Stomach (tissue), 9 donors: ENCODE results near the gene PFKFB1. TPM values are rescaled to one million over a fixed set of nuclear protein-coding genes. Genes with fewer than 3 reads are reported as not detected.

Experiments used
- DNase-seq, 2 donors: peaks; one replicate each; pipeline versions ENCODE4 v3.0.0 to v3.0.0-alpha.2; 2013 to 2019
- H3K27ac ChIP-seq, 5 donors: fragments of 200-600 bp in 4 of 5; sonication (generic) in 4 of 5; one replicate each; pipeline ENCODE4 v1.5.1; 2013 to 2019; ENCODE audit warnings: mild to moderate bottlenecking in 1 of 5, moderate library complexity in 1 of 5
- H3K27me3 ChIP-seq, 3 donors: fragments of 200-600 bp; sonication (generic); one replicate each; pipeline ENCODE4 v1.5.1; 2017 to 2019; ENCODE audit warnings: mixed run types in 1 of 3
- H3K36me3 ChIP-seq, 4 donors: fragments of 200-600 bp; sonication (generic); 1 replicate in 3 of 4; 2 replicates in 1 of 4; pipeline ENCODE4 v1.5.1; 2016 to 2019
- H3K4me1 ChIP-seq, 4 donors: fragments of 200-600 bp; sonication (generic); one replicate each; pipeline ENCODE4 v1.5.1; 2016 to 2019
- H3K4me3 ChIP-seq, 4 donors: fragments of 200-600 bp; sonication (generic) in 3 of 4; one replicate each; pipeline ENCODE4 v1.5.1; 2016 to 2019; ENCODE audit warnings: mild to moderate bottlenecking in 1 of 4
- H3K9me3 ChIP-seq, 4 donors: fragments of 200-600 bp; sonication (generic); one replicate each; pipeline ENCODE4 v1.5.1; 2016 to 2019
- CTCF ChIP-seq, 7 experiments: fragments of 450-650 bp in 4 of 7; fragments of 200-600 bp in 3 of 7; sonication (generic) in 3 of 7; IDR thresholded peaks; one replicate each; pipeline ENCODE4 v1.5.1; 2016 to 2019; ENCODE audit warnings: antibody characterized with exemption in 7 of 7, control low read depth in 2 of 7, mild to moderate bottlenecking in 1 of 7
- EP300 ChIP-seq: sonication (generic); formaldehyde crosslinking; IDR thresholded peaks from one replicate; pipeline ENCODE4 v1.6.1; 2017; ENCODE audit warnings: antibody characterized with exemption
- POLR2A ChIP-seq, 4 donors: fragments of 450-650 bp; IDR thresholded peaks; one replicate each; pipeline ENCODE4 v1.6.1; 2016; ENCODE audit warnings: antibody characterized with exemption in 4 of 4, control low read depth in 2 of 4, mild to moderate bottlenecking in 1 of 4, moderate library complexity in 1 of 4
- POLR2AphosphoS5 ChIP-seq, 3 donors: sonication (generic); formaldehyde crosslinking; IDR thresholded peaks; one replicate each; pipeline ENCODE4 v1.6.1; 2016; ENCODE audit warnings: antibody characterized with exemption in 3 of 3
- WGBS, 5 donors: extraction: QIAGEN DNeasy Blood & Tissue Kit in 3 of 5; methylation state at CpG; one replicate each; pipeline versions ENCODE4 v1.1.5 to v1.1.7; 2013 to 2018; 5-methylcytosine and 5-hydroxymethylcytosine counted together
- intact Hi-C: fragments of 100-400 bp; cut with DNase I; formaldehyde crosslinking; loops from one replicate; pipeline ENCODE4 v1.15.1; 2023; ENCODE audit warnings: low total_unique reads
- polyA plus RNA-seq, 3 donors: library from polyadenylated mRNA; stranded (reverse); fragments of 200-250 nt; gene quantifications; one replicate each; pipeline ENCODE4 v1.2.3, GENCODE V29; 2013
- total RNA-seq, 5 donors: library from RNA; depleted of rRNA; stranded (reverse); fragments of >200 nt; gene quantifications; one replicate each; pipeline versions ENCODE4 v1.1.0 to v1.2.3, GENCODE V29; 2014 to 2016
- donor health status: healthy with polysubstance abuse.
- donor health status: Bipolar disorder and iron deficiency.
- donor health status: healthy.

PFKFB1 gene
- total and polyA plus RNA-seq, 8 donors: 0.25 to 2.0 (median 0.57) TPM; not detected in 4

GRCh38 chrX:55004231-55004630 is 10.2 kb upstream of the PFKFB1 start:
- 68 to 94% (median 85%) methylated on average over 1 of the region's 1 CpG; no CpG with 5 or more reads in 1 of the 5 donors for WGBS, 5 donors
- H3K4me3 ChIP-seq: no peak overlapping the region
- no peak overlapping the region for H3K27ac ChIP-seq
- peaks cover 0 to 54% (median 47%) of the 10 kb centered on the region in 4 donors for H3K36me3 ChIP-seq
- TF ChIP-seq CTCF (IDR thresholded peaks at IDR 0.05): no peak
- TF ChIP-seq EP300: no peak
- TF ChIP-seq POLR2A (IDR thresholded peaks at IDR 0.05): no peak
- no peak for TF ChIP-seq POLR2AphosphoS5 (IDR thresholded peaks at IDR 0.05)
- H3K27me3 ChIP-seq: no peaks in the 10 kb centered on the region
- intact Hi-C loops: loop anchor here (5.0 kb wide), 1 partner anchor 207 kb away; the partner anchor contains the start of gene ITIH6
- H3K4me1 ChIP-seq: peaks cover 0 to 32% (median 16%) of the 10 kb centered on the region in 4 donors
- DNase-seq: no peak
- no peaks in the 10 kb centered on the region for H3K9me3 ChIP-seq

GRCh38 chrX:54999717-55000598 is 6.0 kb upstream of the PFKFB1 start, which contains the start of gene APEX2:
Gene APEX2 (plus strand): TSS chrX:55000363. CDS start chrX:55000423, 60 bp downstream.
- intact Hi-C loops: loop anchor here (5.0 kb wide), 1 partner anchor 203 kb away; the partner anchor contains the start of gene ITIH6
- H3K27ac ChIP-seq: peak within 1 kb of the TSS; percentile 79 to 92 (median 89)
- H3K9me3 ChIP-seq: no peaks in the 10 kb centered on the region
- TF ChIP-seq POLR2AphosphoS5 (IDR thresholded peaks at IDR 0.05): peak; percentile 76 to 88 (median 87)
- TF ChIP-seq POLR2A (IDR thresholded peaks at IDR 0.05): peak in 2 of 4 donors; percentile 22 to 31
- no peak for TF ChIP-seq CTCF (IDR thresholded peaks at IDR 0.05)
- no peak for TF ChIP-seq EP300
- peak within 1 kb of the TSS; percentile 51 to 58 (median 54) for H3K4me3 ChIP-seq
- WGBS, 5 donors: 0 to 35% (median 14%) methylated on average over 25 to 55 of the region's 55 CpGs
- DNase-seq: peak; percentile 89 to 97
- peaks cover 0 to 31% (median 29%) of the 10 kb centered on the region in 4 donors for H3K36me3 ChIP-seq
- peaks cover 0 to 11% (median 4%) of the 10 kb centered on the region in 4 donors for H3K4me1 ChIP-seq
- no peaks in the 10 kb centered on the region for H3K27me3 ChIP-seq

GRCh38 chrX:54995621-54996020 is 1.6 kb upstream of the PFKFB1 start:
- Histone ChIP-seq H3K27ac (no peak overlapping the region), H3K27me3 (no peaks in the 10 kb centered on the region), H3K9me3 (no peaks in the 10 kb centered on the region), H3K36me3 (no peaks in the 10 kb centered on the region), H3K4me3 (no peak overlapping the region), H3K4me1 (peaks cover 0 to 3% (median under 1%) of the 10 kb centered on the region in 4 donors)
- intact Hi-C loops: no loop called here
- no peak for DNase-seq
- TF ChIP-seq EP300: no peak
- no peak for TF ChIP-seq POLR2A (IDR thresholded peaks at IDR 0.05)
- TF ChIP-seq POLR2AphosphoS5 (IDR thresholded peaks at IDR 0.05): no peak
- TF ChIP-seq CTCF (IDR thresholded peaks at IDR 0.05): no peak

GRCh38 chrX:54994668-54995351 is 822 bp upstream of the PFKFB1 start:
- WGBS, 5 donors: 72 to 96% (median 88%) methylated on average over 6 of the region's 6 CpGs
- Histone ChIP-seq H3K27me3 (no peaks in the 10 kb centered on the region), H3K27ac (no peak overlapping the region), H3K9me3 (no peaks in the 10 kb centered on the region), H3K4me1 (peaks cover 0 to 3% (median 0%) of the 10 kb centered on the region in 4 donors), H3K4me3 (no peak overlapping the region), H3K36me3 (no peaks in the 10 kb centered on the region)
- intact Hi-C loops: no loop called here
- TF ChIP-seq POLR2AphosphoS5 (IDR thresholded peaks at IDR 0.05) (no peak), EP300 (no peak), POLR2A (IDR thresholded peaks at IDR 0.05) (no peak), CTCF (IDR thresholded peaks at IDR 0.05) (no peak)
- no peak for DNase-seq
